ENCODE results near the gene TNFSF13.

The TNFSF13 gene

DNA sequence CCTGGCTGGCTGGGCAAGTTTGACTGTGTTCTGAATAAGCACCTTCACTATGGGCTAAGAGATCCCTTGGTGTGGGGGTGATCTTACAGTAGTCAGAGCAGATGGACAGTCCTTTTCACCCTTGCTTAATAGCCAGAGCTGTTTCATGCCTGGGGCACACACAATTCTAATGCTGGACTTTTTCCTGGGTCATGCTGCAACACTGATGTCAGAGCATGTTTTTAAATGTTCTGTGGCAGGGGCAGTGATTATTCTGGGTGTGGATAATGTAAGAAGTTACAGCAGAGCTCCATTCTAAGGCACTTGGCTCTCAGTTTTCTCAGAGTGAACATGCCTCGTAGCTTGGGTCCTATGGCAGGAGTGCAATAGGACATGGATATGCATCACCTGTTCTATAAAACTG lies 16.9 kb downstream of the TNFSF13 start:
- no peak for DNase-seq

DNA sequence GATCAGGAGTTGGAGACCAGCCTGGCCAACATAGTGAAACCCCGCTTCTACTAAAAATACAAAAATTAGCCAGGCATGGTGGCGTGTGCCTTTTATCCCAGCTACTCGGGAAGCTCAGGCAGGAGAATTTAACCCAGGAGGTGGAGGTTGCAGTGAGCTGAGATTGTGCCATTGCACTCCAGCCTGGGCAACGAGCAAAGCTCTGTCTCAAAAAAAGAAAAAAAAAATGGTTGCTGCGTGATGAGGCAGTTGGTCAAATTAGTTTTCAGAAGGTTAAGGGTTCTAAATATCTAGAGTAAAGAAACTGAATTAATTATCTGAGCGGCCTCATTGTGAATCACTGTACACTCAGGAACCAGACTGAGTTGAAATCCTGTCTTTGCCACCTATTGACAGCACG lies 17.4 kb downstream of the TNFSF13 start:
- DNase-seq: no peak

DNA sequence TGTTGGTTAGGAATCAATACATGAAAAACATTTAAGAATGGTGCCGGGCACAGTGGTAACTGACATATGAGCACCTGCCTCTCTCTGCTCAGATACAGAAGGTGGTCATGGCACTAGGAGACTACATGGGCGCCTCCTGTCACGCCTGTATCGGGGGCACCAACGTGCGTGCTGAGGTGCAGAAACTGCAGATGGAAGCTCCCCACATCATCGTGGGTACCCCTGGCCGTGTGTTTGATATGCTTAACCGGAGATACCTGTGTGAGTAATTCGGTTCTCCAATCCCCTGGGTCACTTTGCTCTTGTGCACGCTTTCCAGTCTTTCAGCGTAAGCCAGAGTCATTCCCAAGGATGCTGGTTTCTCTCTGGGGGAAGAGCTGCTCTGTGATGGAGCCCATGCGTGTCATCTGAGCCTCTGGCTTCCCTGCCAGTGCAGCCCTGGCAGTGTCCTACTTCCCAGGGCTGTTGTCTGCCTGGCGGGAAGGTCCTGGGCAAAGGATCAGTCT lies 17.9 kb downstream of the TNFSF13 start:
- DNase-seq: no peak

DNA sequence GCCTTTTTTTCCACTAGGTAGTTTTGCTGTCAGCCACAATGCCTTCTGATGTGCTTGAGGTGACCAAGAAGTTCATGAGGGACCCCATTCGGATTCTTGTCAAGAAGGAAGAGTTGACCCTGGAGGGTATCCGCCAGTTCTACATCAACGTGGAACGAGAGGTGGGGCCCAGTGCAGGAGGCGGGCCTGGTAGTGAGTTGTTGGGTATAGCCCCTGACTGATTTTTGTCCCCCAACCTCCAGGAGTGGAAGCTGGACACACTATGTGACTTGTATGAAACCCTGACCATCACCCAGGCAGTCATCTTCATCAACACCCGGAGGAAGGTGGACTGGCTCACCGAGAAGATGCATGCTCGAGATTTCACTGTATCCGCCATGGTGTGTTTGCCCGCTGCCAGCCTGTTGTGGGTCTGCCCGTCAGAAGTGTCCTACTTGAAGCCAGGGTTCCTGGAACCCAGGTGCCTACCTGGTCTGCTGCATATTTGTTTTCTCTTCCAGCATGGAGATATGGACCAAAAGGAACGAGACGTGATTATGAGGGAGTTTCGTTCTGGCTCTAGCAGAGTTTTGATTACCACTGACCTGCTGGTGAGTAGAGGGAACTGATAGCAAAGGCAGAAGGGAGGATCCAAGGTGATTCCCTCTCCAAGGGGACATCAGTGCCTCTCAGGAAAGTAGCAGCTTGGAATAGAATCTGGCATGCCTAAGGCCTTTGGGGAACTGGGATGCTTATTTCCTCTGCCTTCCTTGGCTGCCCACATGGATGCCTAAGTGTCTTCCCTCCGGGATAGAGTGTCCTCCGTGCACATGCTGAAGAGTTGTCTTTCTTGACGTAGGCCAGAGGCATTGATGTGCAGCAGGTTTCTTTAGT lies 19.0 kb downstream of the TNFSF13 start:
- no peak for DNase-seq

DNA sequence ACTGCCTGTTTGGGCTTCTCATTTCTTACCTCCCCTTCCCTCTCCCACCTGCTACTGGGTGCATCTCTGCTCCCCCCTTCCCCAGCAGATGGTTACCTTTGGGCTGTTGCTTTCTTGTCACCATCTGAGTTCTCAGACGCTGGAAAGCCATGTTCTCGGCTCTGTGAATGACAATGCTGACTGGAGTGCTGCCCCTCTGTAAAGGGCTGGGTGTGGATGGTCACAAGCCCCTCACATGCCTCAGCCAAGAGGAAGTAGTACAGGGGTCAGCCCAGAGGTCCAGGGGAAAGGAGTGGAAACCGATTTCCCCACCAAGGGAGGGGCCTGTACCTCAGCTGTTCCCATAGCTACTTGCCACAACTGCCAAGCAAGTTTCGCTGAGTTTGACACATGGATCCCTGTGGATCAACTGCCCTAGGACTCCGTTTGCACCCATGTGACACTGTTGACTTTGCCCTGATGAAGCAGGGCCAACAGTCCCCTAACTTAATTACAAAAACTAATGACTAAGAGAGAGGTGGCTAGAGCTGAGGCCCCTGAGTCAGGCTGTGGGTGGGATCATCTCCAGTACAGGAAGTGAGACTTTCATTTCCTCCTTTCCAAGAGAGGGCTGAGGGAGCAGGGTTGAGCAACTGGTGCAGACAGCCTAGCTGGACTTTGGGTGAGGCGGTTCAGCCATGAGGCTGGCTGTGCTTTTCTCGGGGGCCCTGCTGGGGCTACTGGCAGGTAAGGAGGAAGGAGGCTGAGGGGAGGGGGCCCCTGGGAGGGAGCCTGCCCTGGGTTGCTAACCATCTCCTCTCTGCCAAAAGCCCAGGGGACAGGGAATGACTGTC lies 20.7 kb downstream of the TNFSF13 start, which contains the start of gene CD68:
Gene CD68 (plus strand): TSS at position 638 of the 833 bp plus-strand sequence. CDS start 40 bp downstream, at position 678.
- no peak for DNase-seq

DNA sequence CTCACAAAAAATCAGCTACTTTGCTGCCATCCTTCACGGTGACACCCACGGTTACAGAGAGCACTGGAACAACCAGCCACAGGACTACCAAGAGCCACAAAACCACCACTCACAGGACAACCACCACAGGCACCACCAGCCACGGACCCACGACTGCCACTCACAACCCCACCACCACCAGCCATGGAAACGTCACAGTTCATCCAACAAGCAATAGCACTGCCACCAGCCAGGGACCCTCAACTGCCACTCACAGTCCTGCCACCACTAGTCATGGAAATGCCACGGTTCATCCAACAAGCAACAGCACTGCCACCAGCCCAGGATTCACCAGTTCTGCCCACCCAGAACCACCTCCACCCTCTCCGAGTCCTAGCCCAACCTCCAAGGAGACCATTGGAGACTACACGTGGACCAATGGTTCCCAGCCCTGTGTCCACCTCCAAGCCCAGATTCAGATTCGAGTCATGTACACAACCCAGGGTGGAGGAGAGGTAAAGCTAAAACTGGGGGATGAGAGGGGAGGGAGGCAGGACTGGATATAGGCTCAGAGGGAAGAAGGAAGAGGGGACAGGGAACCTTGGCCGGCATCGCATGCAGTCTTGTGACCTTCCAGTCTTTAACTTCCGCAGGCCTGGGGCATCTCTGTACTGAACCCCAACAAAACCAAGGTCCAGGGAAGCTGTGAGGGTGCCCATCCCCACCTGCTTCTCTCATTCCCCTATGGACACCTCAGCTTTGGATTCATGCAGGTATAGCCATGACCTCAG lies 21.5 kb downstream of the TNFSF13 start:
- no peak for DNase-seq

DNA sequence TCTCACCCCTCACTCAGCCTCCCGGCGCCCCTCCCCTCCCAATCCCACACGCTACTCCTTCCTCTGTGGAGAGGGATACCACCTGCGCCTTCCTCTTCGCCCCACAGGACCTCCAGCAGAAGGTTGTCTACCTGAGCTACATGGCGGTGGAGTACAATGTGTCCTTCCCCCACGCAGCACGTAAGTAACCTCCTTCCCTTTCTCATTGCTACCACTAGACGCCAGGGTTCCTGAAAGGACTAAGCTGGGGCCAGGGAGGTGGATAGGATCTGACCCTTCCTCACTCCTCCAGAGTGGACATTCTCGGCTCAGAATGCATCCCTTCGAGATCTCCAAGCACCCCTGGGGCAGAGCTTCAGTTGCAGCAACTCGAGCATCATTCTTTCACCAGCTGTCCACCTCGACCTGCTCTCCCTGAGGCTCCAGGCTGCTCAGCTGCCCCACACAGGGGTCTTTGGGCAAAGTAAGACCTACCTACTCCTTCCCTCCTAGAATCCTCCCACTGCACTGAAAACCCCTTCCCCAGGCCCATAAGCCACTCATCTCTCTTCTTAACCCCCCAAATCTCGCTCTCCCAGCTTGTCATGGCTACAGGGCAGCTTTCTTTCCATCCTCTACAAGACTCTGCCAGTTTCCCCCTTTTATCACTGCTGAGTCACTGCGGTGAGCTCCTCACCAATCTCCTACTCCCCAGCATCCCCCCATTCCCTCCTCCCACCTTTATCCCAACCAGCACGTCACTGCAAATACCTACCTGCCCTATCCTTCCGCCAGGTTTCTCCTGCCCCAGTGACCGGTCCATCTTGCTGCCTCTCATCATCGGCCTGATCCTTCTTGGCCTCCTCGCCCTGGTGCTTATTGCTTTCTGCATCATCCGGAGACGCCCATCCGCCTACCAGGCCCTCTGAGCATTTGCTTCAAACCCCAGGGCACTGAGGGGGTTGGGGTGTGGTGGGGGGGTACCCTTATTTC lies 22.3 kb downstream of the TNFSF13 start:
- no peak for DNase-seq

DNA sequence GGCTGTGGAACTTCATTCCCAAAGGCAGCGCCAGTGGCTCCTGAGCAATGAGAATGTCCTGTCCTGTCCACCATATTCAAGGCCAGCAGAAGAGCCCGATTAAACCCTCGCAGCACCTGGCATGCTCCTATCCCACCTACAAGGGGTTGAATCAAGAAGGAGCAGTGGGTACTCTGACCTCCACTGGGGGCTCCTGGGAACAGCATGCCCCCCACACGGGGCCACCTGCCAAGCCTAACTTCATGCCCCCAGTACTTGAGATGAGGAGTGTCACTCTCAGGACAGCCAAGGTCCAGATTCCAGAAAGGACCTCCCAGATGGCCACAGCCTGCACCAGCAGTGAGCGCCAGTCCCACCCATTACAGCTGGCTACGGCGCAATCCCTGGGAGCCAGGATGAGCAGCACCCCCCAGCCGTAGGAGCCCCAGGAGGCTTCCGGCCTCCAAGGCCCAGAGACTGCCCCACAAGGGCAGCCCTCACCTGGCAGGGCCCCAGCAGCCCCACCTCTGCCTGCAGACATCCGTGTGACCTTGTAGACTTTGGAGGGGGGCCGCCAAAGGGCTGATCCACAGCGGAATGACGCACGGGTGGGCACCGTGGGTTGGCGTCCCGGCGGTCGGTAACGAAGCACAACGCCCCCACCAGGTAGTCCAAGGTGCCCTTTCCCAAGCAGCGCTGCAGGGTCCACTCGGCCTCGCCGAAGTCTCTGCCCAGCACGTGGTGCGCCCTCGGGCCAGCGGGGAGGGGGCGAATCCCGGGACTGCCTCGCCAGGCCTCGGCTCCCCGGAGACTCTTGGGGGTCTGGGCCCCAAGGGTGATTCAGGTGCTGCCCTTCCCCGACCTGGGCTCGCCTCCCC lies 24.1 kb downstream of the TNFSF13 start:
- DNase-seq: no peak

DNA sequence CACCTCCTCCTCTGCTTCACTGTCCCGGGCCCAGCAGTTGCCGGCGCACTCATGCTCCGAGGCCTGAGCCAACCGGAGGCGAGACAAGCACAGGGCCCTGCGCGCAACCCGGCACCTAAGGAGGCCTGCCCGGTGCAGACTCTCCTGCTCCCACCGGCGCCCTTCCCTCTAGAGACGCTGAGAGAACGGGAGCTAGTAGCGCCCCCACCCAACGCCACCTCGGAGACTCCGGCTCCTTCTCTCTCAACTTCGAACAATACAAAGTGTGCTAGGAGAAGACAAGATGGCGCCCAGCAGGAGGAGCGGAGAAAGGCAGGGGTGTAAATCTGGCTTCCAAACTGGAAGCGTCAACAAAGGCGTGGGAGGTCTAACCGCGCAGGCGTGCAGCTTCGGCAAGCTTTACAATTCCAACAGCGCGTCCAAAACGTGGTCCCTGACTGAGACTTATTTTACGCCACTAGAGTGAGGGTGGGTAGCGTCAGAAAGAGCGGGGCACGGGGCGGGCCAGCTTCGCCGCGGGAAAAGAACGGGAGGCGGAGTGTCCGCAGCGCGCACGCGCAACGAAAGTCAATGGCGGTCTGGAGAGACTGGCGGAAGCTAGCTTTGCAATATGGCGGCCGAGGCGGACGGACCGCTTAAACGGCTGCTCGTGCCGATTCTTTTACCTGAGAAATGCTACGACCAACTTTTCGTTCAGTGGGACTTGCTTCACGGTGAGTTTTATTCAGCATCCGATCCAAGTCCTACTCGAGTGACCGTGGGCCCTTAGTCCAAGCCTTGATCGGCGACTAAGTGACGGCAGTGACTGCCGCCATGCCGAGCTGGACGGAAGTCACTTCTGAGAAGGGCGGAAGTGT lies 24.9 kb downstream of the TNFSF13 start, which contains the start of gene MPDU1:
Gene MPDU1 (plus strand): TSS at position 600 of the 857 bp plus-strand sequence. CDS start 11 bp downstream, at position 611.
- DNase-seq: peak; percentile 98

DNA sequence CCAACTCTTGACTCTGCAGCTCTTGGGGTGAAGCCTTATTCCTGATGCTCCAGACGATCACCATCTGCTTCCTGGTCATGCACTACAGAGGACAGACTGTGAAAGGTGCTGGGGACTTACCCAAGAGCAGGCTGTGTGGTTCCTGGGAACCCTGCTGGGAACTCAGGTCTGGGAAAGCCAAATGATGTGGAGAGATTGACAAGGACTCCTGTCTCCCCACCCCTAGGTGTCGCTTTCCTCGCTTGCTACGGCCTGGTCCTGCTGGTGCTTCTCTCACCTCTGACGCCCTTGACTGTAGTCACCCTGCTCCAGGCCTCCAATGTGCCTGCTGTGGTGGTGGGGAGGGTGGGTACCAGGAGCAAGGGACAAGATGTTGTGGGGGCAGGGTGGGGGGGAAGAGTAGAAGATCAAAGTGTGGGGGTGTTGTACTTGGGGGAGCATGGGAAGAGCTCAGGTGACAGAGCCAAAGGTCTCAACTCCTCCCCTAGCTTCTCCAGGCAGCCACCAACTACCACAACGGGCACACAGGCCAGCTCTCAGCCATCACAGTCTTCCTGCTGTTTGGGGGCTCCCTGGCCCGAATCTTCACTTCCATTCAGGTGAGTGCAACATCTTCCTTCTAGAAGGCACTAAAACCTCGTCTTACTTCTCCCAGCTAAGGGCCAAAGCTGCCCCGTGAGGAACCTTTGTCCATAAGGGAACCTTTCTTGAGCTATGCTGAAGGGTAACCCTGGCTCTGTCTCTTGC lies 28.3 kb downstream of the TNFSF13 start:
- no peak for DNase-seq

DNA sequence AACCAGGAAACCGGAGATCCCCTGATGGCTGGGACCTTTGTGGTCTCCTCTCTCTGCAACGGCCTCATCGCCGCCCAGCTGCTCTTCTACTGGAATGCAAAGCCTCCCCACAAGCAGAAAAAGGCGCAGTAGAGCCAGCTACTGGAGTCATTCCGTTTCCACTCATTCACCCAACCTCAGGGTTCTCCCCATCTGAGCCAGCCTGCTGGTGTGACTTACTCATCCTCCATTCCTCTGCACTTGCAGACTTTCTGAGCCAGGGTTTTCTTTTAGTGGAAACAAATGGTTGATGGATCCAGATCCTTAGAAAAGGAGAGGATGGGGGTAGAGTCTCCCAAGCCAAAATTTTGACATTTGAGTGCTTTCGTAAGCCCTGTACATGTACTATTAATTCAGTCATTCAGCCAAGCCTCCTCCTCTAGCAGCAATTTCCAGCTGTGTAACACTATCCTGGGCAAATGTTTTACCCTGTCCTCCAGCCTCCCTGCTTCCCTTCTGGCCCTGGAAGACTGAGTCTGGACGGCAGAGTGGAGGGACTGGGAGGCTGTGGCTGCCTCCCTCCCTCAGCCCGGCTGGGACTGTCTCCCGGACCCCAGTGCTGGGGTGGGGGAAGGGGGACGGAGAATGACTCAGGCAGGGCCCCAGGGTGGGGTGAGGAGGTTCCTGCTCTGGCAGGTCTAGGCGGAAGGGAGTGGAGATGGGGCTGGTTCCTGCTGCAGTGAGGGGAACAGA lies 29.0 kb downstream of the TNFSF13 start:
- DNase-seq: no peak

DNA sequence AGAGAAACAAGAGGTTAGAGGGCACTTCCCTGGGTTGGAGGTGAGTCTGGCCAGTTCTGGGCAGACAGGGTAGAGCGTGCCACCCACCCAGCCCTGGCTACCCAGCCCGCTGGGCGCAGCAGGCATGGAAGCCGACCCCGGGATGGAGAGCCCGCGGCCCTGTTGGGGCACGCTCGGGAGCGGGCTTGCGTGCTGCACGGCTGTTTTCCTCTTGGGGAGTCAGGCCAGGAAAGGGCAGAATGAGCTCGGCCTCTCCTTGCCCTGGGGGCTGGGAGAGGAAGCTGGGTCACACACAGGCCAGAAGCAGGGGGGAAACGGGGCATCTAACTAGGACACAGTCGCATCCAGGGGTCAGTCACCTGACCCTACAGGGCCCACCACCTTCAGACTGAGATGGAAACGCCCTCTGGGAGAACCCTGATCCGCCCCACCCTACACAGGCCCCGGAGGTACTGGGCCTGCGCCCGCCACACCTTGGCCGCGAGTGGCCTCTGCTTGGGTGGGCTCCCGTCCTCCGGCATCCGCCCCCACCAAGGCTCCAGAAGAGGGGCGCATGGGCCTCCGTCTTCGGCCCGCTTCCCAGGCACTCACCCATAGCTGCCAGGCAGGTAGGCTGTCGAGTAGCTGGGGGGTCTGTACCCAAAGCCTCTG lies 30.1 kb downstream of the TNFSF13 start:
- no peak for DNase-seq

DNA sequence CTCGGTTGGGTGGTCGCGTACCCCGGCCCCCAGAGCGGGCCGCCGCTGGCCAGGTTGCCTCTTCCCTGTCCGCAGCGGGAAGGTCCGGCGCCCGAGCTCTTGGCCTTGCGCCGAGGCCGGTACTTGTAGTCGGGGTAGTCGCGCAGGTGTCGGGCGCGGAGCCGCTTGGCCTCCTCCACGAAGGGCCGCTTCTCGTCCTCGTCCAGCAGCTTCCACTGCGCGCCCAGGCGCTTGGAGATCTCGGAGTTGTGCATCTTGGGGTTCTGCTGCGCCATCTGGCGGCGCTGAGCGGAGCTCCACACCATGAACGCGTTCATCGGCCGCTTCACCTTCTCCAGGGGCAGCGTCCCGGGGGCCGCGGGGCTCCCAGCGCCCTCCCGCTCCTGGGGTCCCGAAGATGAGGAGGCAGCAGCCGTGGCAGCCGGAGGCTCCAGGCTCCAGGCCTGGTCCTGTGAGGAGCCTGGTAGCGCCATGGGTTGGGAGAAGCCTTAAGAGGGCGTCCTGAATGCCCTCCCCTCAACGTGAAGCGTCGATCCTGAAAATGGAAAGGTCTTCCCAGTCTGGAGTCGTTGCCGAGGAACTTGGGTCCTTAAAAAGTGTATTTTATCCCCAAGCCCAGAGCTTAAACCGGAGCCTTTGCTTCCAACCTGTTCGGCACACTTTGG lies 30.8 kb downstream of the TNFSF13 start:
- no peak for DNase-seq

DNA sequence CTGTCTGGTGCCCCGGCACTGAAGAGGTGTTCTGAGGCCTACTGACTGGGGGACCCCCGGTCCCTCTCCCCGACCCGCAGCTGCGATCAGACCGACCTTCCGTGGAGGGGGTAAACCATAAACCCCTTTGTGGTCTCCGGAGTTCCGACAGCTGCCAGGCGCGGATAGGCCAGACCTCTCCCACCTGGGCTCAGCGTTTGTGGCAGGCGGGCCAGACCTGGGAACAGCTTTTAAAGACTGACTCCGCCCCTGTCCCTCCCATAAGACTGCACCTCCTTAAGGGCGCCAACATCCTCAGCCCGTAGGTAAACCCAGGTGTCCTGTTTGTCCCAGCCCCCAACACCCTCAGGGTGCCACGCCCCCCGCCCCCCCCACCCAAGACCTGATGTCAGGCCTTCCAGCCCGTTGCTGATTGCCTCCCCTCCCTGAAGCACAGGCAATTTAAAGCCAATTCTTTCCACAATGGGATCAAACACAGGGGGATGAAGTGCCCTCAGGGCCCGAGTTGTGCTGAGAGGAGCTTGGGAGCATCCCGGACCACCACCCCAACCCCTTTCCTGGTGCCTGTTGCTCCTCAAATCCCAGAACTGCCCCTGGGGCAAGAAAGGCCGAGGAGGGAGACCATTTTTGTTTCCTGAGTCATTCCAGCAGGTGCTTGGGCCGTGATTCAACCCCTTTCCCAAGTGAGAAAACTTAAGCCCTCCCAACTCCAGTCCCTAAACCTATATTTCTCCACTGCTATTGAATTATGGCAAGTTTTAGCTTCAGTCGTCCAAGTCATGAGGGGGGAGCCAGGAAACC lies 31.5 kb downstream of the TNFSF13 start, which contains the start of gene SOX15:
Gene SOX15 (minus strand): TSS at position 204 of the 801 bp plus-strand sequence. CDS start 418 bp downstream, outside the sequence.
- no peak for DNase-seq

DNA sequence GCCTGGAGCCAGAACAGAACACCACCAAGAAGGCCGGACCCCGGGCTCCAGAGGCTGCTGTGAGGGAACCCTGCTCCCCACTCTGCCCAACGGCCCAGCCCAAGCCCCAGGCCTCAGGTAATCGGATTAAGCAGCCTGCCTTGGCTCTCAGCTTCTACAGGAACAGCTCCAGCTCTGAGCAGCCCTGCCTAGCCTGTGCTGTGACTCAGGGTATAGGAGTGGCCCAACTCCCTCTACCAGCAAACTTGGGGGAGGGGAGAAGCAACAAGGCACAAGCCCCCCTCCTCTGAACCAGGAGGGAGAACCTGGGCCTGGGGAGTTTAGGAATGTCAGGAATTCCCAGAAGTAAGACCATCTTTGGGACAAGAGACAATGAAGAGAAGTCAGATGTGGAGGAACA lies 32.2 kb downstream of the TNFSF13 start:
- DNase-seq: no peak

DNA sequence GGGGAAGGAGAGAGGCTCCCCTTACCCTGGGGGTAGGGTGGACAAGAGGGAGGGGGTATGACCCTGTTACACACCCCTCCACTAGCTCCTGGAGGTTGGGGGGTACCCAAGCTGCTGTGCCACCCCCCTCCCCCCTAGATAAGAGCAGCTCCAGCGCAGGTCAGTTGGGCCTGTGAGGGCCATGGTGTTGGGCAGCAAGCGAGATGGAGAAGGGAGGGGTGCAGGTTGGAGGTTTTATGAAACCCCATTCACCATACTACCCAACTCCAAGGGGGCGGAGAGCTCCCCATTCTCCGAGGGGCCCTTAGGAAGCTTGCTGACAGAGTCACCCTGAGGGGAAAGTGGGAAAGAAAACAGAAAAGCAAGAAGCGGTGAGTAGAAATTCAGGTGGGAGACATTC lies 33.0 kb downstream of the TNFSF13 start:
- DNase-seq: no peak
